8988T (cell line): ENCODE results near the gene MYL5.

Experiments used
- DNase-seq: peaks from one replicate; pipeline ENCODE4 v3.0.0; 2011

The MYL5 gene

DNA sequence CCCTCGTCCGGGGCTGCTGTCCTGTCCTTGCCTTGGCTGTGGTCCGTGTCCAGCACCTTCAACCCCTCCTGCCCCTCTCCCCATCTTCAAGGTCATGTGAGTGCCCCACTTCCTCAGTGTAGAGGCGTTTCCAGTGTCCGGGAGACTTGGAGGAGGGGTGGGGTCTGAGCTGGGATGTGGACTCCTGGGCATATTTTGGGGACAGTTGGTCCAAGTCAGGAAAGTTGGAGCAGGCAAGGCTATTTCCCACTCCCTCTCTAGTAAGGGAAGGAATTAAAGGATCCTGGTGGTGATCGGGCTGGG lies 34.2 kb downstream of the MYL5 start:
- no peak for DNase-seq

DNA sequence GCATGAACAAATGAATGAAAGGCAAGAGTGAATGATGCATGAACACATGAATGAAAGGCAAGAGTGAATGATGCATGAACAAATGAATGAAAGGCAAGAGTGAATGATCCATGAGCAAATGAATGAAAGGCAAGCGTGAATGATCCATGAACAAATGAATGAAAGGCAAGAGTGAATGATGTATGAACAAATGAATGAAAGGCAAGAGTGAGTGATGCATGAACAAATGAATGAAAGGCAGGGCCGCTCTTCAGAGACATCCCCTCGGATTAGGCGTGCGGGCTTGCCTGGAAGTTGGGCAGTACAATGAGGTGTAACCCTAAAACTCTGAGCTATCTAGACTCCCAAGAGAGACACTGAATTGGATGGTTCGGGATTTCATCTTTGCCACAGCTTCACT lies 35.0 kb downstream of the MYL5 start:
- no peak for DNase-seq

DNA sequence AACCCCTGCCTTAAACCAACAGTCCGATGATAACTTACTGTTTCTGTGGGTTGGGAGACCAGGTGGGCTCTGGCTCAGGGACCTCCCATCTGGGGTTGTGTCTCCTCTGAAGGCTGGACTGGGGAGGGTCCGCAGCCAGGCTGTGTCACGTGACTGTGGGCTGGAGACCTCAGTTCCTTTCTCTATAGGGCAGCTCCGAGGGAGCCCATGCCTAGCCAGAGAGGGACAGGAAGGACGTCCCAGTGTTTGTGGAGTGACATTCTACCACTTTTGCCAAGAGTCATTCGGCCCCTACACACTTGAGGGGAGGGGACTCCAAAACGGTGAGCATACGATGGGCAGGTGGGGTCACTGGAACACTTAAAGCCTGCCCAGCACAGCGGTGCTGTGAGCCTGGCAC lies 35.8 kb downstream of the MYL5 start:
- DNase-seq, result no peak

DNA sequence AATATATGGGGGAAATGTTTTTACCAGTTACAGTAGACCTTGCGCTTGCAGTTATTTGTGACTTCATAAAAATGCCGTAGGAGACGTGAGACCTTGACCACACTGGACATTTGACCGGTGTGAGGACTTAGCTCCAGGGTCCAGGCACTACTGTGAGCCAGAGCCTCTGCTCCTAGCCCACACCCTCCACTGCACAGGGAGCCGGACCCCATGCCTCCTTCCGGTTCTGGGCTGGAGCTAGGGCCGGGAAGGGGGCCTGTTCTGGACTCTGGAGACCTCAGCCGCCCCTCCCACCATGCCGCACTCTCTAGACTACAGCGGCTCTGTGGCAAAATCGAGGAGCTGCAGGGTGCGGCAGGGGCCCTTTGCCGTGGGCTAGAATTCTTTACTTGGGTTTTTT lies 36.6 kb downstream of the MYL5 start:
- DNase-seq, result no peak

DNA sequence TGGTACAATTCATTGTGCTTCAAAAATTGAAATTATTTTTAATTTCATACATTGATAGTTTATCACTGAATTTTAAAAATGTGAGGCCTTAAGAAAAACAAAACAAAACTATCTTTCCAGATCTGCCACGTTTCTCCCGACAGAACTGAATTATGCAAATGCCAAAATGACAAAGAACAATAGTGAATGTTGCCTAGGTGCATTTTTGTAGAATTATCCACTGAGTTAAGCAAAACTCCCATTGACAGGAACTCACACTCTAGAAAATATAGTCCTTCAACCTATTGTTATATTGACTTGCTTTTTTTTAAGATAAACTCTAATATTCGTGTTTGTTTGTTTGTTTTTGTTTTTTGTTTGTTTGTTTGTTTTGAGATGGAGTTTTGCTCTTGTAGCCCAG lies 37.8 kb downstream of the MYL5 start:
- no peak for DNase-seq

DNA sequence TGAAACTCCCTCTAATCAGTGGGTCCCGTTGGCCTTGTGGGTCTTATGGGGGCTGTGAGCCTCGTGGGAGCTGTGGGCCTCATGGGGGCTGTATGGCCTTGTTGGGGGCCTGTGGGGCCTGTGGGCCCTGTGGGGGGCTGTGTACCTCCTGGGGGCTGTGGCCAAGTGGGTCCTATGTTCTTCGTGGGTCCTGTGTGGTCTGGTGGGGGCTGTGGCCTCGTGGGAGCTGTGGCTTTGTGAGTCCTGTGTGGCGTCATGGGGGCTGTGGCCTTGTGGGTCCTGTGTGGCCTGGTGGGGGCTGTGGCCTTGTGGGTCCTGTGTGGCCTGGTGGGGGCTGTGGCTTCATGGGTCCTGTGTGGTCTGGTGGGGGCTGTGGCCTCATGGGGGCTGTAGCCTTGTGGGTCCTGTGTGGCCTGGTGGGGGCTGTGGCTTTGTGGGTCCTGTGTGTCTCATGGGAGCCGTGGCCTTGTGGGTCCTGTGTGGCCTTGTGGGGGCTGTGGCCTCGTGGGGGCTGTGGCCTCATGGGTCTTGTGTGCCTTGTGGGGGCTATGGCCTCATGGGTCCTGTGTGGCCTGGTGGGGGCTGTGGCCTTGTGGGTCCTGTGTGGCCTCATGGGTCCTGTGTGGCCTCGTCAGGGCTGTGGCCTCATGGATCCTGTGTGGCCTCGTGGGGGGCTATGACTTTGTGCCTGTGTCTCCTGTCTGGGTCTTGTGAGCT lies 38.7 kb downstream of the MYL5 start:
- no peak for DNase-seq

DNA sequence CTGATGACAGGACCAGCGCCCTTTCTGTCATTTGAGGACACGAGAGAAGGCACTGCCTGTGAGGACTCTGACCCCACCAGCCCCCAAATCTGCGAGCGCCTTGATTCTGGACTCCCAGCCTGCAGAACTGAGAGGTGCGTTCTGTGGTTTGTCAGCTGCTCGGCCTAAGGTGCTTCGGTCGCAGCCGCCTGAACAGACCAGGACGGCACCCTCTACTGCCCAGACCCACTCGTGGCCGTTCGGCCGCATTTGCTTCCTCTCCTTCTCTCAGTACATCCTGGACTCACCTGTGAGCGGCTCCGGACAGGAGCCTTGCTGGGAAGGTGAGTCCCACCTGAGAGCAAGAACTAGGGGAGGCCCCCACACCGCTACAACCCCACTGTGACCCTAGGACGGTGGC lies 39.7 kb downstream of the MYL5 start:
- DNase-seq, result no peak

DNA sequence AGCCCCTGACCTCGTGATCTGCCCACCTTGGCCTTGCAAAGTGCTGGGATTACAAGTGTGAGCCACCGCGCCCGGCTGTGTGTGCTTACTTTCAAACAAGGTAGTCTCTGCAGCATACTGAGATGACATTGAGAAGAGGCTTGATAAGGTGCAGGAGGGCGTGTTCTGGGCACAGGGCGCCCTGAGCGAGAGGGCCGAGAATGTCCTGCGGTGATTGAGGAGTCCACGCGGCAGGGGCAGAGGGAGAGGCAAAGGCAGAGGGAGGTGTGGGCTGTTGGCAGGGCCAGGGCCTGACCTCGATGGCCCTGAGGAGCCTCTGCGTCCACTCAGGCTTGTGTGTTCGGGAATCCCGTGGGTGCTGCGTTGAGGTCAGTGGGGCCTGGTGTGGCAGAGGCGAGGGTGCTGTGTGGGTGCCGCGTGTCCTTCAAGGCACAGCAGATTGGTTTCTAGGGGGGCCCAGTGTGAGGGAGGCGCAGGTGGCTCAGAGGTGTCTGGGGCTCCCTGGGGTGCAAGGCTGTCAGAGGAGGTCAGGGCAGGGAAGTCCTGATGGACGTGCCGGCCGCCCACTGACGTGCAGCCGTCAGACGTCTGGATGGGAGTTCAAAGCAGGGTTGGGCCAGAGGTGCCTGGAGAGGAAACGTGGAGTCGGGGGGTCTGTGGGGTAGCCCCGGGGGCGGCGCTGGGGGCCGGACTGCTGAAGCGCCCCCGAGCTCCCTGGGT lies 43.4 kb downstream of the MYL5 start:
- DNase-seq, result no peak

DNA sequence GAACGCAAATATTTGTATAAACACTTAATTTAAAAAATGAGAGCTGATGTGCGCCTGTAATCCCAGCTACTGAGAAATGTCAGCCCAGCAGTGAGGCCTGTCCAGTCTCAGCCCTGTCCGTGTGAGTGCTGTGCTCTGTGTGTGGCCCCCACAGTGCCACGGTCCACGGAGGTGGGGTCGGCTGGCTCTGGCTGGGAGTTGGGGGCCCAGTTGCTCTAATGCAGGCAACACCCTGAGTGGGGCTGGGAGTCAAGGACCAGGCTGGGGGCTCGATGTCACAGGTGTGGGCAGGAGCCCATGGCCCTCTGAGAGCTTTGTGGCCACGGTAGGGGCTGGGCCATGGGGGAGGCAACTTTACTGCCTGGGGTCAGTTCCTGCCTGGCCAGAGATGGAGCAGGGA lies 44.1 kb downstream of the MYL5 start:
- DNase-seq, result no peak

DNA sequence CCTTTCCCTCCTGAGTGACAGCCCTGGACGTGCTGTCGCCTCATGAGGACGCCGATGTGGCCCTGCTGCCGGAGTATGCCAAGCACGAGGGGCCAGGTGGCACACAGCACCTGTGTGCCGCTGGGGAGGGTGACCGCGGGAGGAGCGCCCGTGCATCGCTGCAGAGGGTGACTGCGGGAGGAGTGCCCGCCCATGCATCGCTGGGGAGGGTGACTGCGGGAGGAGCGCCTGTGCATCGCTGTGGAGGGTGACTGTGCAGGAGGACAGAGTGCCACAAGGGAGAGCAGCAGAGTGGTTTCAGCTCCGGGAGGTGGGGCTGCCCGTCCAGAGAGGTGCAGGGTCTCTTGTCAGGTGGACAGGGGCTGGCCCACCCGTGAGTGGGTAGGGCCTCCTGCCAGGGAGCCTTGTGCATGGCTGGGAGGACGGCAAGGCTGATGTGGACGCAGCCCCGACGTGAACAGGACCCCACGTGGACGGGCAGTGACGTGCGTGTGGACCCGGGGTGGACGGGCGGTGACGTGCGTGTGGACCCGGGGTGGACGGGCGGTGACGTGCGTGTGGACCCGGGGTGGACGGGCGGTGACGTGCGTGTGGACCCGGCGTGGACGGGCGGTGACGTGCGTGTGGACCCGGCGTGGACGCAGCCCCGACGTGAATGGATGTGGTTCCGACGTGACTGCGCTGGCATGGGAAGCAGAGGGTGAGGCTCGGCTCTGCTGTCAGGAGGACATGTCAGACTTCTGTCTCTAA lies 45.9 kb downstream of the MYL5 start:
- DNase-seq, result no peak

DNA sequence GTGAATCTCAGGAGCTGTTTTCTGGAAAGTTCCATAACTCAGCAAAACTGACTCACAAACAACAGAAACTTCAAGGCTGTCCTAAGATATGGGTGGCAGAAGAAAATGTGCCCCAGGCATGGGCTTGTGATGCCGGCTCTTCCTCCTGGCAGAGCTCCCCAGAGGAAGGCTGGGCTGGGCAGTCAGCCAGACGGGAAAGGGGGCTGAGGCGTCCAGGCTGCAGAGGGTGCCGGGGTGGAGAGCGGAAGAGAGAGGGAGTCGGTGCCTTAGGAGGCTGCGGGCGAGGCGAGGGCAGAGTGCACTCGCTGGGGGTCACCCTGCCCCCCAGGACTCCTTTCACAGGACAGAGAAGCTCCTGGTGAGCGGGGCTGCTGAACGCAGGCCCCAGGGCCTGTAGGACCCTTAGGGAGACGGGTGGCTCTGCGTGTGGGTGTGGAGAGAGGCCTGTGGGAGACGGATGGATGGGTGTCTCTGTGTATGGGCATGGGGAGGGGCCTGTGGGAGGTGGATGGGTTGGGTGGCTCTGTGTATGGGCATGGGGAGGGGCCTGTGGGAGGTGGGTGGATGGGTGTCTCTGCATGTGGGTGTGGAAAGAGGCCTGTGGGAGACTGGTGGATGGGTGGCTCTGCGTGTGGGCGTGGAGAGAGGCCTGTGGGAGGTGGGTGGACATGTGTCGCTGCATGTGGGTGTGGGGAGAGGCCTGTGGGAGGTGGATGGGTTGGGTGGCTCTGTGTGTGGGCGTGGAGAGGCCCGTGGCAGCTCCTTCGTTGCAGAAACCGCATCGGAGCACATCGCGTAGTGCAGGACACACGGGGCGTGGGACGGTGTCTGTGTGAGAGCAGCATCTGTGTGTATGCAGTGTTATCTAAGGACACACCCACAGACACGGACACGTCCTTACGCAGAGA lies 47.2 kb downstream of the MYL5 start:
- no peak for DNase-seq

DNA sequence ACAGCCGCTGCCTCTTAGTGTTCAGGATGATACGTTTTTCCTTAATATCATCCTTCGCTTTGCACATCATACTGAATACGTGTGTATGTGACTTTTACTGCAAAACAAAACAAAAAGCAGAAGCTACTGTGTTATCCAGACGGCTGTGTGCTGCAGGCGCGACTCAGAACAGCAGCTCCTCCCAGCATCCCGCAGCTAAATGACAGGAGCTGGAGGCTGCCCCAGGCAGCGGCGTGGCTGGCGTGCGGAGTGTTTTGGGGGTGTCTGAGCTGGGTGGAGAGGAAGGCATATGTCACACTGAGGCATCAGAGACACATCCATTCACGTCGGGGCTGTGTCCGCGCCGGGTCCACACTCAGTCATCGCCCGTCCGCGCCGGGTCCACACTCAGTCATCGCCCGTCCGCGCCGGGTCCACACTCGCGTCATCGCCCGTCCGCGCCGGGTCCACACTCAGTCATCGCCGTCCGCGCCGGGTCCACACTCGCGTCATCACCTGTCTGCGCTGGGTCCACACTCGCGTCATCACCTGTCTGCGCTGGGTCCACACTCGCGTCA lies 47.9 kb downstream of the MYL5 start:
- DNase-seq, result no peak

DNA sequence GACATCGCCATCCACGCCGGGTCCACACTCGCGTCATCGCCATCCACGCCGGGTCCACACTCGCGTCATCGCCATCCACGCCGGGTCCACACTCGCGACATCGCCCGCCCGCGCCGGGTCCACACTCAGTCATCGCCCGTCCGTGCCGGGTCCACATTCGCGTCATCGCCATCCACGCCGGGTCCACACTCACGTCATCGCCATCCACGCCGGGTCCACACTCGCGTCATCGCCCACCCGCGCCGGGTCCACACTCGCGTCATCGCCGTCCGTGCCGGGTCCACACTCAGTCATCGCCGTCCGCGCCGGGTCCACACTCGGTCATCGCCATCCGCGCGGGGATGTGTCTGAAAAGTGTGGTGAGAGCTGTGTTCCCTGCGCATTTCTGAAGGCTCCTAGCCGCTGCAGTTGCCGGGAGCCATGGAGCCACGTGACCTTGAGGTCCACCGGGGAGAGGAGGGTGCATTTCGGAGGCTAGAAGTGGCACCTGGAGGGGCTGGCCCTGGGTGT lies 48.6 kb downstream of the MYL5 start:
- no peak for DNase-seq

DNA sequence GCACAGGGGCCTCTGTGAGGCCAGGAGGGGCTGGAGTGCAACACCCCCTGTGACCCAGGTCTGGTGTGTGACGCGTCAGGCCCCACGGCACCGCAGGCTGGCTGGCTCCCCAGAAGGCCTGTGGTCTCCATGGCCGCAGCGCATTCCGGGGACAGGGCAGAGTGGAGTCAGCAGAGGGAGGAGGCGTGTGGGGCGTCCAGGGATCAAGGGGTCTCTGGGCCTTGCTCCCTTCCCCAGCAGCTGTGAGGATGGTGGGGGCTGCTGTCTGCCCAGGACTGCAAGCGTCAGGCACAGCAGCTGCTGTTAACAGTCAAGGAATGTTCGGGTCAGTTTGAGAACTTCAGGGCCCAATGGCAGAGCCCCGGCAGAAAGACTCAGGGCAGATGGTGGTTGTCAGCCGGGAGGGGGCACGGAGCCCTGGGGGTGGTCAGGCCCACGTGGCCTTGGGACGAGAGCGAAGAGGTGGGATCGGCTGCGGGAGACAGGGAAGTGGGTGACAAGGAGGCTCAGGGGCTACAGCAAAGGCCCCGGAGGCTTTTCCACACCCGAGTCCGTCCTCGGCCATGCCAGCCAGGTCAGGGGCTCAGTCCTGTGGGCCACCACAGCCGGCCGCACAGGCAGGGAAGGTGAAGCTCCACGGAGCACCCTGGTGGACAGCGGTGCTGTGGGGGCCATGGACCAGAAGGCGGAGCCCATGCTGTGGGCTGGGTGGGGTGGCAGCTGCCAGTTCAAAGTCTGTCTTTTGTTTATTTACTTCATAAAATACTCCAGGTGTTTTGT lies 49.6 kb downstream of the MYL5 start:
- DNase-seq, result no peak

DNA sequence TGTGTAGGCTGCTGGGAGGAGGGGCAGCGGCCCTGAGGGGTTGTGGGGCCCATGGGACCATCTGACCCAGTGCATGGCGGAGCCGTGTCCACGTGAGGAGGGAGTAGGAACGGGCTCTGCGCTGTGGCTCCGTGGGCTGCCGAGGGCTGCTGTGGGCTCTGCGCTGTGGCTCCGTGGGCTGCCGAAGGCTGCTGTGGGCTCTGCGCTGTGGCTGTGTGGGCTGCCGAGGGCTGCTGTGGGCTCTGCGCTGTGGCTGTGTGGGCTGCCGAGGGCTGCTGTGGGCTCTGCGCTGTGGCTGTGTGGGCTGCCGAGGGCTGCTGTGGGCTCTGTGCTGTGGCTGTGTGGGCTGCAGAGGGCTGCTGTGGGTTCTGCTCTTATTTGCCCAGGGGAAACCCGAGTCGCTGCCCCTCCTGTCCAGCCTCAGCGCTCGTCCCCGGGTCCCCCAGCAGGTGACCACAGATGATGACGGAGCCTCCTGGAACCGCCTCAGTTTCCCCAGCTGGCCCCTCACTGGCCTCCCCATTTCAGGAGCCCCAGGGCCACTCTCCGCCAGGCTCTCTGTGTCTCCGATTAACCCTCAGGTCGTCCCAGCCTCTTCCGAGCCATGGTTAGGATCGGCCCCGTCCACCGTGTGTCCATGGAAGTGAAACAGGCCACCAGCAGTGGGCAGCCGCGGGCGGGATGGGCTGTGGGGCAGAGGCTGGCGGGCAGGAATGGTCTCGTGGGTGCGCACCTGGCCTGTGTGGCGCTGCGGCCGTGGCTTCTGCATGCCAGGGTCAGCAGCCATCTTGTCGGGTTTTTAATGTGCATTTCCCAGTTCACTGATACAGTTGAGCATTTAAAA lies 51.3 kb downstream of the MYL5 start:
- no peak for DNase-seq

DNA sequence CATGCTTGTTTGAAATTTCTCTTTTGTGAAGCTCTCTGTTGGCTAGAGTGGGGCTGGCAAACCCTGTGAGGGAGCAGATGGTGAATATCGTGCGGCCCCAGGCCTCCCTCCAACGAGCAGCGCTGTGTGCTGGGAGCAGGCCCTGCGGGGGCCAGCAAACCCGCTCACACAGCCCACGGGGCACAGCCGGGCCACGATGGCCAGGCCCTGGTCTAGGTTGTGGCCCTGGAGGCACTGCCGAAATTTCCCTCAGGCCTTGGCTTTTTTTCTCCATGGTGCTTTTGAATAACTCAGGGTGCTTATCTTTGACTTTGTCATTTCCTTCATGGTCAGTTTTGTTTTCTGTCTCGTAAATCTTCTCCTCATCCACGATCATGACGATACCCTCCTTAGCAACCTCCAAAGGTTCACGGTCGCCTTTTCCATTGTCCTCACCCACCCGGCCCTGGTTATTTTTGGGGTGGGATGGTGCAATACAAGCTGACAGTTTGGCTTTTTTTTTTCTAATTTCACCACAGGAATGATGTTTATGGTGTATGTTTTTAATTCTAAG lies 52.0 kb downstream of the MYL5 start:
- no peak for DNase-seq

DNA sequence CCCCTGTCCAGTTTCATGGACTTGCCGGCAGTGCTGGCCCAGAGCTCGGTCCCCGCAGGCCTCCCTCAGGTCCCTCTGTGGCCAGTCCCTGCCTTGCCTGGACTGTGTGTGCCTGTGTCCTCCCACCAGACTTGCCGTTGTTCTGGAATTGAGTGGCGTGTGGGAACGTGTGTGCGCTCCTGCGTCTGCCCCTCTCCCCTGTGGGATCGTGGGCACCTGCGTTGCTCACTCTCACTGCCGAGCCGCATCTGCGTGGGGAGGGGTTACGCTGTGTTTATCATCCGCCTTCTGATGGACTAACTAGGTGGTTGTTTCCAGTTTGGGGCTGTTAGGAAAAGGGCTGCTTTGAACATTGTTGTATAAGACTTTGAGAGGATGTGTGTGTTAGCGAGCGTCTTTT lies 52.5 kb downstream of the MYL5 start:
- DNase-seq, result no peak

DNA sequence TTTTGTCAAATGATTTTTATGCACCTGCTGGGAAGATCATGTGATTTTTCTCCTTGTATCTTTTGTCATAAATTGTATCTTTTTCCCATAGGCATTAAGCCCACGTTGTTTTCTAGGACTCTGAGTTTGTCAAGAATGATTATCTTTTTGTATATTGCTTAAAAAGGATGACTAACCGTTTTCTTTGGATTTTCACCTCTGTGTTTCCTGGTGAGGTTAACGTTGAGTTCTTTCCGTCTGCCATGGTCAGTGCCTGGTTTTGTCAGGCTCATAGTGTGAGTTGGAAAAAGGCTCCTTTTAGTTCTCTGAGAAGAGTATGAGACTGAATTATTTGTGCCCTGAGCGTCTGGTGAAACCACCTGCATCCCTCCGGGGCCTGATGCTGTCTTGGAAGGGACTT lies 53.2 kb downstream of the MYL5 start:
- DNase-seq, result no peak

DNA sequence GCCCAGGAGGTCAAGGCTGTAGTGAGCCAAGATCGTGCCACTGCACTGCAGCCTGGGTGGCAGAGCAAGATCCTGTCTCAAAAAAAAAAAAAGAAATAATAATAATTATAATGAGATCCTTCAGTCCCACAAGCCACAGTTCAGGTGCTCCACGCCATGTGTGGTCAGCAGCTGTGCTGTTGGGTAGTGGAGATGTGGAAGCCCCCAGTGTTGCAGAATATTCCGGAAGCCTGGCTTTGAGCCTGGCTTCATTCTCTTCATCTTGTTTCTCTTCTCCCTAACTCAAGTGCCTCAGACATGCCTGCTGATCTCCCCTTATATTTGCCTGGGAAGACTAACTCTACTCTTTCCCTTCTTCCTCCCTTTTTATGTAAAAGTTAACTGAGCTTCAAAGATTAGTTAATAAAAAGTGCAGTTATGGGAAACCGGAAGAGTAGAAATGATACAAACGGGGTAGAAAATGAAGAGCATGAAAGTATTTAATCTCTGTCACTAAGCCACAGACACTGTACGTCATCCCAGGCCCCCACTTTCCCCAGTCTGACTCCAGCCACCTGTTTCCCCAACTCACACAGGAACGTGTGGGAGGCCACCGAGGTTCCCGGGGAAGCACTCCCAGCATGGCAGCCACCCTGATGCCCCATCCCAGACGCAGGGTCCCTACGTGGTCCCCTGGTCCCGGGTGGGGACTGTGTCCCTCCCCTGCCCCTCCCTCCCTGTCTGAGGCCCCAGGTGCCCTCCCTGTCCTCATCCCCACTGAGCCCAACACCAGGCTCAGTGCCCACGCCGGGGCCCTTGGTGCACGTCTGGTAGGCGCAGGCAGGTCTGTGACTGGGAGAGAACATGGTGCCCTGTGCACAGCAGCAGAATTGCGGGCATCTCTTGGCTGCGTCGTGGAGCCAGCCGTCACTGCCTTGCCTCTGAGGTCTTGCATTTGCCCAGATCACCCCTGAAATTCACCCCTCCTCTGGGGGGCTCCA lies 55.3 kb downstream of the MYL5 start:
- no peak for DNase-seq
